ENCODE data around the gene ARHGAP8. TPM values are rescaled to one million over a fixed set of nuclear protein-coding genes. Genes with fewer than 3 reads are reported as not detected.
"Not testable (repeated sequence)": the region's sequence is repeated elsewhere in the genome, so short reads cannot be mapped to it uniquely, and the experiment has no call there.

ARHGAP8 gene
- polyA plus RNA-seq, 2 of the 4 experiments (the other 2 are of a cell fraction) = 1.2 to 3.8 TPM

DNA sequence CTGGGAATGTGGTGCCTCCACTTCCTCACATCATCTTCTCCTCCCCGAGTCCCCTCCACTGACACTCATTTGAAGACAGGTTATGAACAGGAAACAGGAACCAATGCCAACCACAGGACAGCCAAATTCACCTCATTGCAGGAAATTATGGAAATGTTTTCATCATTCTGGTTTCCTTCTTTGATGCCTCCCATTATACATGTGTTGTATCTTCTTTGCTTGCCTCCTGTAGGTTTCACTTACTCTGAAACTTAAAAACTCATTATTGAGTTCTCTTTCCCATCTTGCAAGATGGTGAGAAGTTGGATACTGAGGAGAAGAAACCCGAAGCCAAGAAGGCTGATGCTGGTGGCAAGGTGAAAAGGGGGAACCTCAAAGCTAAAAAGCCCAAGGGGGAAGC, 148.9 kb downstream of the ARHGAP8 start:
- Histone ChIP-seq H3K4me3 (no peak overlapping the region), H3K27ac (no peak overlapping the region), H3K4me1 (no peaks in the 10 kb centered on the region), H3K9me3 (peaks cover 18% of the 10 kb centered on the region), H3K4me2 (no peak overlapping the region)
- POLR2A ChIA-PET = no interaction called here
- TF ChIP-seq EP300 (IDR thresholded peaks at IDR 0.05) = no peak
- TF ChIP-seq EHMT2 (IDR thresholded peaks at IDR 0.05; ENCODE audit: low read depth) = no peak
- TF ChIP-seq, protein P1, sequence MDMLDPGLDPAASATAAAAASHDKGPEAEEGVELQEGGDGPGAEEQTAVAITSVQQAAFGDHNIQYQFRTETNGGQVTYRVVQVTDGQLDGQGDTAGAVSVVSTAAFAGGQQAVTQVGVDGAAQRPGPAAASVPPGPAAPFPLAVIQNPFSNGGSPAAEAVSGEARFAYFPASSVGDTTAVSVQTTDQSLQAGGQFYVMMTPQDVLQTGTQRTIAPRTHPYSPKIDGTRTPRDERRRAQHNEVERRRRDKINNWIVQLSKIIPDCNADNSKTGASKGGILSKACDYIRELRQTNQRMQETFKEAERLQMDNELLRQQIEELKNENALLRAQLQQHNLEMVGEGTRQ (IDR thresholded peaks at IDR 0.05) = no peak
- TF ChIP-seq, protein P2, sequence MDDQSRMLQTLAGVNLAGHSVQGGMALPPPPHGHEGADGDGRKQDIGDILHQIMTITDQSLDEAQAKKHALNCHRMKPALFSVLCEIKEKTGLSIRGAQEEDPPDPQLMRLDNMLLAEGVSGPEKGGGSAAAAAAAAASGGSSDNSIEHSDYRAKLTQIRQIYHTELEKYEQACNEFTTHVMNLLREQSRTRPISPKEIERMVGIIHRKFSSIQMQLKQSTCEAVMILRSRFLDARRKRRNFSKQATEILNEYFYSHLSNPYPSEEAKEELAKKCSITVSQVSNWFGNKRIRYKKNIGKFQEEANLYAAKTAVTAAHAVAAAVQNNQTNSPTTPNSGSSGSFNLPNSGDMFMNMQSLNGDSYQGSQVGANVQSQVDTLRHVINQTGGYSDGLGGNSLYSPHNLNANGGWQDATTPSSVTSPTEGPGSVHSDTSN (IDR thresholded peaks at IDR 0.05) = no peak
- no peak for TF ChIP-seq SREBF2 (IDR thresholded peaks at IDR 0.05)
- no peak for TF ChIP-seq KDM1A (IDR thresholded peaks at IDR 0.05; ENCODE audit: low read depth)
- TF ChIP-seq, protein P3, sequence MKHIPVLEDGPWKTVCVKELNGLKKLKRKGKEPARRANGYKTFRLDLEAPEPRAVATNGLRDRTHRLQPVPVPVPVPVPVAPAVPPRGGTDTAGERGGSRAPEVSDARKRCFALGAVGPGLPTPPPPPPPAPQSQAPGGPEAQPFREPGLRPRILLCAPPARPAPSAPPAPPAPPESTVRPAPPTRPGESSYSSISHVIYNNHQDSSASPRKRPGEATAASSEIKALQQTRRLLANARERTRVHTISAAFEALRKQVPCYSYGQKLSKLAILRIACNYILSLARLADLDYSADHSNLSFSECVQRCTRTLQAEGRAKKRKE (CRISPR knock-in tag; IDR thresholded peaks at IDR 0.05; ENCODE audit: low read depth) = no peak
- TF ChIP-seq, protein P4, sequence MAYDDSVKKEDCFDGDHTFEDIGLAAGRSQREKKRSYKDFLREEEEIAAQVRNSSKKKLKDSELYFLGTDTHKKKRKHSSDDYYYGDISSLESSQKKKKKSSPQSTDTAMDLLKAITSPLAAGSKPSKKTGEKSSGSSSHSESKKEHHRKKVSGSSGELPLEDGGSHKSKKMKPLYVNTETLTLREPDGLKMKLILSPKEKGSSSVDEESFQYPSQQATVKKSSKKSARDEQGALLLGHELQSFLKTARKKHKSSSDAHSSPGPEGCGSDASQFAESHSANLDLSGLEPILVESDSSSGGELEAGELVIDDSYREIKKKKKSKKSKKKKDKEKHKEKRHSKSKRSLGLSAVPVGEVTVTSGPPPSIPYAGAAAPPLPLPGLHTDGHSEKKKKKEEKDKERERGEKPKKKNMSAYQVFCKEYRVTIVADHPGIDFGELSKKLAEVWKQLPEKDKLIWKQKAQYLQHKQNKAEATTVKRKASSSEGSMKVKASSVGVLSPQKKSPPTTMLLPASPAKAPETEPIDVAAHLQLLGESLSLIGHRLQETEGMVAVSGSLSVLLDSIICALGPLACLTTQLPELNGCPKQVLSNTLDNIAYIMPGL (CRISPR knock-in tag; IDR thresholded peaks at IDR 0.05; ENCODE audit: borderline replicate concordance) = no peak
- TF ChIP-seq MAZ (IDR thresholded peaks at IDR 0.05; ENCODE audit: borderline replicate concordance, low read depth, low read length) = no peak
- TF ChIP-seq, protein P5, sequence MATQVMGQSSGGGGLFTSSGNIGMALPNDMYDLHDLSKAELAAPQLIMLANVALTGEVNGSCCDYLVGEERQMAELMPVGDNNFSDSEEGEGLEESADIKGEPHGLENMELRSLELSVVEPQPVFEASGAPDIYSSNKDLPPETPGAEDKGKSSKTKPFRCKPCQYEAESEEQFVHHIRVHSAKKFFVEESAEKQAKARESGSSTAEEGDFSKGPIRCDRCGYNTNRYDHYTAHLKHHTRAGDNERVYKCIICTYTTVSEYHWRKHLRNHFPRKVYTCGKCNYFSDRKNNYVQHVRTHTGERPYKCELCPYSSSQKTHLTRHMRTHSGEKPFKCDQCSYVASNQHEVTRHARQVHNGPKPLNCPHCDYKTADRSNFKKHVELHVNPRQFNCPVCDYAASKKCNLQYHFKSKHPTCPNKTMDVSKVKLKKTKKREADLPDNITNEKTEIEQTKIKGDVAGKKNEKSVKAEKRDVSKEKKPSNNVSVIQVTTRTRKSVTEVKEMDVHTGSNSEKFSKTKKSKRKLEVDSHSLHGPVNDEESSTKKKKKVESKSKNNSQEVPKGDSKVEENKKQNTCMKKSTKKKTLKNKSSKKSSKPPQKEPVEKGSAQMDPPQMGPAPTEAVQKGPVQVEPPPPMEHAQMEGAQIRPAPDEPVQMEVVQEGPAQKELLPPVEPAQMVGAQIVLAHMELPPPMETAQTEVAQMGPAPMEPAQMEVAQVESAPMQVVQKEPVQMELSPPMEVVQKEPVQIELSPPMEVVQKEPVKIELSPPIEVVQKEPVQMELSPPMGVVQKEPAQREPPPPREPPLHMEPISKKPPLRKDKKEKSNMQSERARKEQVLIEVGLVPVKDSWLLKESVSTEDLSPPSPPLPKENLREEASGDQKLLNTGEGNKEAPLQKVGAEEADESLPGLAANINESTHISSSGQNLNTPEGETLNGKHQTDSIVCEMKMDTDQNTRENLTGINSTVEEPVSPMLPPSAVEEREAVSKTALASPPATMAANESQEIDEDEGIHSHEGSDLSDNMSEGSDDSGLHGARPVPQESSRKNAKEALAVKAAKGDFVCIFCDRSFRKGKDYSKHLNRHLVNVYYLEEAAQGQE (IDR thresholded peaks at IDR 0.05) = no peak
- no peak for TF ChIP-seq POLR2AphosphoS2 (conservative IDR thresholded peaks at IDR 0.05; ENCODE audit: low read length)
- FAIRE-seq (no peak), DNase-seq (ENCODE audit: low read depth in 1 of 2, low spot score in 1 of 2) (peak in 1 of 2 experiments; percentile 31), ATAC-seq (no peak)
- CTCF ChIA-PET = no interaction called here
- WGBS (ENCODE audit: missing lambda C conversion rate) = 31% methylated on average over 2 of the region's 2 CpGs

DNA sequence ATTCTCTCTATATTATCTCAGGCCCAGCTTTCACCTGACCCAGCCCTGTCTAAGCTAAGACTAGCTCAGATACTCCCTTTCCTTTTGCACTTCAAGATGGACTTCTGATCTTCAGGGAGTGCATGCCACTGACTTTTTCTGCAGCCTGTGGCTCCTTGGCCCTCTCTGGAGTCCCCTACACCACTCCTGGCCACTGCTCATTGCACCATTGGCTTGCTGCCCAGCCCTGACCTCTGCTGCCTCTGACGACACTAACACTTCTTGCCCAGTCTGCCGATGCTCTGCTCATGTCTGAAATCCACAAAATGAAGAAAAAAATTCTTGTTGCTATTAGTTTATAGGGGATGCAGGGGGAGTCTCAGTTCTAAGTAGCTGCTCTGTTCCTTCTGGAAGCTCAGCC, 150.8 kb downstream of the ARHGAP8 start:
- H3K4me3 ChIP-seq; H3K27ac ChIP-seq; CTCF ChIA-PET; DNase-seq (ENCODE audit: low read depth in 1 of 2, low spot score in 1 of 2); FAIRE-seq; ATAC-seq; POLR2A ChIA-PET; H3K4me1 ChIP-seq; H3K4me2 ChIP-seq: not testable (repeated sequence)
- no CpG with 5 or more reads among the region's 2 CpGs for WGBS (ENCODE audit: missing lambda C conversion rate)
- H3K9me3 ChIP-seq = peaks cover 18% of the 10 kb centered on the region

DNA sequence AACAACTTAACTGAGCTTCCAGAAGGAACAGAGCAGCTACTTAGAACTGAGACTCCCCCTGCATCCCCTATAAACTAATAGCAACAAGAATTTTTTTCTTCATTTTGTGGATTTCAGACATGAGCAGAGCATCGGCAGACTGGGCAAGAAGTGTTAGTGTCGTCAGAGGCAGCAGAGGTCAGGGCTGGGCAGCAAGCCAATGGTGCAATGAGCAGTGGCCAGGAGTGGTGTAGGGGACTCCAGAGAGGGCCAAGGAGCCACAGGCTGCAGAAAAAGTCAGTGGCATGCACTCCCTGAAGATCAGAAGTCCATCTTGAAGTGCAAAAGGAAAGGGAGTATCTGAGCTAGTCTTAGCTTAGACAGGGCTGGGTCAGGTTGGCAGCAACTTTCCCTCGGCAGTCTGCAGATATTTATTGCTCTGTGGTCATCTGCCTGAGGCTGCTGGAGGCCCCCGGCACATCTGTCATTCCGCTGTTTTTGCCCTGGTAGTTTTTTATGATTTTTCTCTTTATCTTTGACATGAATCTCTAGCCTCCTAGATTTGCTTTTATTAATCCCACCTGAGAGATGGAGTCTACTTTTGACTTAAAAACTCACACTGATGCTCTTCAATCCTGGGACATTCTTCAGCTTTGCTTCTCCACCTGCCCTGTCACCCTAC, 152.2 kb downstream of the ARHGAP8 start:
- DNase-seq (ENCODE audit: low read depth in 1 of 2, low spot score in 1 of 2); H3K4me1 ChIP-seq; FAIRE-seq; H3K4me3 ChIP-seq; H3K4me2 ChIP-seq; H3K27ac ChIP-seq; ATAC-seq; POLR2A ChIA-PET: not testable (repeated sequence)
- CTCF ChIA-PET = interaction anchor here (0.7 kb wide), 1 partner anchor 1539 kb away, joined by 3 read pairs; no protein-coding TSS in a partner anchor
- peaks cover 18% of the 10 kb centered on the region for H3K9me3 ChIP-seq
- 14% methylated on average over 3 of the region's 5 CpGs for WGBS (ENCODE audit: missing lambda C conversion rate)

All from A549 (cell line).